Activated CD8-positive, alpha-beta T cell treated with anti-CD3 and anti-CD28 coated beads for 36 hours (primary cell): ENCODE results near the gene TXNL4A. TPM values are rescaled to one million over a fixed set of nuclear protein-coding genes. Genes with fewer than 3 reads are reported as not detected.

Experiments used
- ATAC-seq: fragments of 200-7000 bp; cut with Tn5 transposase; one replicate; pipeline ENCODE4 v1.10.0; 2021; ENCODE audit warnings: mild to moderate bottlenecking, moderate library complexity
- CTCF ChIA-PET: fragments of 350-600 bp; sonication (Branson Sonifier 250); formaldehyde crosslinking; loops from one replicate; lab custom pipeline; 2021; ENCODE audit warnings: antibody characterized with exemption; lab: Charles Lee
- POLR2A ChIA-PET: fragments of 350-600 bp; sonication (Branson Sonifier 250); formaldehyde crosslinking; loops from one replicate; lab custom pipeline; 2021; ENCODE audit warnings: antibody characterized with exemption; lab: Charles Lee
- DNase-seq: peaks from one replicate; pipeline ENCODE4 v3.0.0-alpha.2; 2020
- H3K27ac Mint-ChIP-seq: one replicate; pipeline ENCODE4 v1.8.0; 2021; ENCODE audit warnings: mild to moderate bottlenecking, mixed read lengths
- H3K27me3 Mint-ChIP-seq: one replicate; pipeline ENCODE4 v1.8.0; 2021; ENCODE audit warnings: mixed read lengths
- H3K36me3 Mint-ChIP-seq: one replicate; pipeline ENCODE4 v1.8.0; 2021; ENCODE audit warnings: low read depth, mixed read lengths
- H3K4me1 Mint-ChIP-seq: one replicate; pipeline ENCODE4 v1.8.0; 2021; ENCODE audit warnings: low read depth, mixed read lengths
- H3K4me3 Mint-ChIP-seq: one replicate; pipeline ENCODE4 v1.8.0; 2021; ENCODE audit warnings: mild to moderate bottlenecking, moderate library complexity, mixed read lengths
- H3K9me3 Mint-ChIP-seq: one replicate; pipeline ENCODE4 v1.8.0; 2021; ENCODE audit warnings: mixed read lengths
- CTCF ChIP-seq: fragments of 200-600 bp; IDR thresholded peaks from one replicate; pipeline ENCODE4 v1.8.0; 2022; ENCODE audit warnings: antibody characterized with exemption, mild to moderate bottlenecking
- intact Hi-C: fragments of 100-400 bp; cut with micrococcal nuclease; formaldehyde crosslinking; loops from one replicate; pipeline ENCODE4 v1.10.0; 2022
- total RNA-seq, 2 experiments: library from RNA; stranded (reverse); gene quantifications; one replicate each; pipeline ENCODE4 v1.2.3, GENCODE V29; 2021

Gene TXNL4A
- total RNA-seq, 2 experiments from 2014 or later = 172 to 189 TPM

- no peak overlapping the region for H3K4me3 Mint-ChIP-seq
- ChIA-PET POLR2A (interaction anchor here (1.0 to 1.5 kb wide), 4 partner anchors 9 to 16 kb away, joined by 3 to 4 read pairs (median 3); no protein-coding TSS in a partner anchor), CTCF (interaction anchor here (0.7 kb wide), 1 partner anchor 17 kb away, joined by 3 read pairs; no protein-coding TSS in a partner anchor)
- TF ChIP-seq CTCF = no peak
- no peak overlapping the region for H3K27ac Mint-ChIP-seq
- intact Hi-C loops = no loop called here
- ATAC-seq (no peak), DNase-seq (no peak)
- H3K36me3 Mint-ChIP-seq = peaks cover 43% of the 10 kb centered on the region
- no peaks in the 10 kb centered on the region for H3K27me3 Mint-ChIP-seq
- peaks cover 1% of the 10 kb centered on the region for H3K4me1 Mint-ChIP-seq
- no peaks in the 10 kb centered on the region for H3K9me3 Mint-ChIP-seq
These were observed 17.8 kb downstream of the TXNL4A start for GRCh38 chr18:79970419-79971133.

- POLR2A ChIA-PET = no interaction called here
These were observed 23.1 kb downstream of the TXNL4A start for GRCh38 chr18:79965119-79965902.

GRCh38 chr18:79964330-79965118 is 23.8 kb downstream of the TXNL4A start, which contains the start of gene HSBP1L1:
Gene HSBP1L1, plus strand, starts transcription at chr18:79964643. Its CDS starts 93 bp downstream, at chr18:79964736.
- no peak for TF ChIP-seq CTCF
- Mint-ChIP-seq H3K4me3 (peak within 1 kb of the TSS; percentile 70), H3K4me1 (peaks cover 30% of the 10 kb centered on the region), H3K27ac (peak within 1 kb of the TSS; percentile 81), H3K9me3 (no peaks in the 10 kb centered on the region), H3K27me3 (no peaks in the 10 kb centered on the region), H3K36me3 (peaks cover 4% of the 10 kb centered on the region)
- peak; percentile 72 for ATAC-seq
- ChIA-PET CTCF (no interaction called here), POLR2A (interaction anchor here (0.6 to 1.4 kb wide), 2 partner anchors 19 to 769 kb away, joined by 3 to 4 read pairs; no protein-coding TSS in a partner anchor)
- intact Hi-C loops = no loop called here
- DNase-seq = peak; percentile 73

More at GRCh38 chr18:79965119-79965902, 23.1 kb downstream of the TXNL4A start:
- Mint-ChIP-seq H3K4me1 (peaks cover 30% of the 10 kb centered on the region), H3K36me3 (peaks cover 4% of the 10 kb centered on the region), H3K27ac (peak overlapping the region; percentile 81), H3K4me3 (peak overlapping the region; percentile 70), H3K27me3 (no peaks in the 10 kb centered on the region), H3K9me3 (no peaks in the 10 kb centered on the region)
- peak; percentile 37 for DNase-seq
- CTCF ChIA-PET = interaction anchor here (1.6 kb wide), 1 partner anchor 22 kb away, joined by 4 read pairs; no protein-coding TSS in a partner anchor
- TF ChIP-seq CTCF = no peak
- intact Hi-C loops = no loop called here
- ATAC-seq = peak; percentile 35

GRCh38 chr18:79963658-79964329 is 24.6 kb downstream of the TXNL4A start:
- peaks cover 4% of the 10 kb centered on the region for H3K36me3 Mint-ChIP-seq
- CTCF ChIA-PET = interaction anchor here (0.8 to 2.2 kb wide), 5 partner anchors 12 to 28 kb away, joined by 3 to 7 read pairs (median 4); partner anchors contain the start of genes SLC66A2 and TXNL4A
- no peaks in the 10 kb centered on the region for H3K9me3 Mint-ChIP-seq
- H3K27me3 Mint-ChIP-seq = no peaks in the 10 kb centered on the region
- H3K4me3 Mint-ChIP-seq = peak overlapping the region; percentile 54
- H3K4me1 Mint-ChIP-seq = peaks cover 30% of the 10 kb centered on the region
- H3K27ac Mint-ChIP-seq = no peak overlapping the region
- DNase-seq = no peak
- POLR2A ChIA-PET = interaction anchor here (0.6 to 1.4 kb wide), 3 partner anchors 12 to 769 kb away, joined by 3 to 4 read pairs (median 4); no protein-coding TSS in a partner anchor
- no peak for ATAC-seq
- intact Hi-C loops = no loop called here
- no peak for TF ChIP-seq CTCF
